ENCODE data around the gene LIN7A. TPM values are rescaled to one million over a fixed set of nuclear protein-coding genes. Genes with fewer than 3 reads are reported as not detected.

LIN7A gene
- total RNA-seq, 1 donor from 2014 or later = 31.7 TPM

- H3K9ac ChIP-seq = no peak overlapping the region
- no peaks in the 10 kb centered on the region for H3K9me3 Mint-ChIP-seq
- no peaks in the 10 kb centered on the region for H3K9me3 ChIP-seq (ENCODE audit: low read depth)
- TF ChIP-seq EZH2 (IDR thresholded peaks at IDR 0.05) (no peak), EZH2phosphoT487 (IDR thresholded peaks at IDR 0.05) (no peak), CTCF (IDR thresholded peaks at IDR 0.05) (no peak)
- H3K27ac ChIP-seq = no peak overlapping the region
- H4K20me1 ChIP-seq (ENCODE audit: low read depth) = no peaks in the 10 kb centered on the region
- no peak overlapping the region for H3K27ac Mint-ChIP-seq
- no peaks in the 10 kb centered on the region for H3K36me3 ChIP-seq
- H3K79me2 ChIP-seq (ENCODE audit: low read depth) = no peaks in the 10 kb centered on the region
- H3K27me3 ChIP-seq = no peaks in the 10 kb centered on the region
- H3K27me3 Mint-ChIP-seq (ENCODE audit: insufficient read depth, low read depth) = no peaks in the 10 kb centered on the region
- H3K4me1 ChIP-seq = no peaks in the 10 kb centered on the region
- no peak overlapping the region for H3K4me3 Mint-ChIP-seq
- DNase-seq (ENCODE audit: low spot score) = no peak
- H3K36me3 Mint-ChIP-seq = no peaks in the 10 kb centered on the region
- H3K4me3 ChIP-seq = no peak overlapping the region
- no peak overlapping the region for H2AFZ ChIP-seq (replicated peaks)
- no peaks in the 10 kb centered on the region for H3F3A ChIP-seq (ENCODE audit: low read depth)
- no peaks in the 10 kb centered on the region for H3K4me1 Mint-ChIP-seq
- no peak overlapping the region for H3K4me2 ChIP-seq
These were observed 69.2 kb downstream of the LIN7A start for GRCh38 chr12:80868576-80868975.

- Mint-ChIP-seq H3K4me1 (no peaks in the 10 kb centered on the region), H3K36me3 (no peaks in the 10 kb centered on the region), H3K4me3 (no peak overlapping the region), H3K27ac (no peak overlapping the region), H3K9me3 (no peaks in the 10 kb centered on the region), H3K27me3 (ENCODE audit: insufficient read depth, low read depth) (no peaks in the 10 kb centered on the region)
- no peak for TF ChIP-seq EZH2phosphoT487 (IDR thresholded peaks at IDR 0.05)
- no peak for TF ChIP-seq EZH2 (IDR thresholded peaks at IDR 0.05)
- TF ChIP-seq CTCF (IDR thresholded peaks at IDR 0.05) = no peak
- Histone ChIP-seq H3K4me1 (no peaks in the 10 kb centered on the region), H3K9me3 (ENCODE audit: low read depth) (no peaks in the 10 kb centered on the region), H3K27ac (no peak overlapping the region), H3K79me2 (ENCODE audit: low read depth) (no peaks in the 10 kb centered on the region), H3K4me2 (no peak overlapping the region), H3K36me3 (no peaks in the 10 kb centered on the region), H3K27me3 (no peaks in the 10 kb centered on the region), H3K9ac (no peak overlapping the region), H3F3A (ENCODE audit: low read depth) (no peaks in the 10 kb centered on the region), H3K4me3 (no peak overlapping the region), H2AFZ (replicated peaks) (no peak overlapping the region), H4K20me1 (ENCODE audit: low read depth) (no peaks in the 10 kb centered on the region)
- DNase-seq (ENCODE audit: low spot score) = no peak
These were observed 69.8 kb downstream of the LIN7A start for GRCh38 chr12:80867941-80868340.

- no peaks in the 10 kb centered on the region for H3K4me1 Mint-ChIP-seq
- no peak overlapping the region for H3K27ac ChIP-seq
These were observed 73.5 kb downstream of the LIN7A start for GRCh38 chr12:80864046-80864735.

More at GRCh38 chr12:80864046-80864735, 73.5 kb downstream of the LIN7A start:
- no peaks in the 10 kb centered on the region for H3F3A ChIP-seq (ENCODE audit: low read depth)
- no peaks in the 10 kb centered on the region for H3K9me3 ChIP-seq (ENCODE audit: low read depth)
- no peak overlapping the region for H3K27ac Mint-ChIP-seq
- H3K27me3 Mint-ChIP-seq (ENCODE audit: insufficient read depth, low read depth) = no peaks in the 10 kb centered on the region
- no peaks in the 10 kb centered on the region for H3K36me3 ChIP-seq
- H4K20me1 ChIP-seq (ENCODE audit: low read depth) = no peaks in the 10 kb centered on the region
- H3K9me3 Mint-ChIP-seq = no peaks in the 10 kb centered on the region
- no peaks in the 10 kb centered on the region for H3K36me3 Mint-ChIP-seq
- no peaks in the 10 kb centered on the region for H3K79me2 ChIP-seq (ENCODE audit: low read depth)
- TF ChIP-seq EZH2 (IDR thresholded peaks at IDR 0.05) (no peak), EZH2phosphoT487 (IDR thresholded peaks at IDR 0.05) (no peak), CTCF (IDR thresholded peaks at IDR 0.05) (no peak)
- no peak overlapping the region for H3K9ac ChIP-seq
- H3K4me3 ChIP-seq = no peak overlapping the region
- H3K4me3 Mint-ChIP-seq = no peak overlapping the region
- DNase-seq (ENCODE audit: low spot score) = no peak
- H3K4me1 ChIP-seq = no peaks in the 10 kb centered on the region
- H3K4me2 ChIP-seq = no peak overlapping the region
- H3K27me3 ChIP-seq = no peaks in the 10 kb centered on the region
- no peak overlapping the region for H2AFZ ChIP-seq (replicated peaks)
